ENCODE results near the gene RACK1. TPM values are rescaled to one million over a fixed set of nuclear protein-coding genes. Genes with fewer than 3 reads are reported as not detected.

The RACK1 gene
- polyA plus RNA-seq, 2 of the 4 experiments (the other 2 are of a cell fraction): 2,590 to 3,139 TPM

- no peak for TF ChIP-seq CBX2 (IDR thresholded peaks at IDR 0.05; ENCODE audit: borderline replicate concordance, low read depth)
- no peak for TF ChIP-seq FOSB (CRISPR knock-in tag; IDR thresholded peaks at IDR 0.05)
- no peak for TF ChIP-seq MYC (IDR thresholded peaks at IDR 0.05; ENCODE audit: borderline replicate concordance, low read length)
- TF ChIP-seq ZSCAN20 (CRISPR knock-in tag; IDR thresholded peaks at IDR 0.05): no peak
- TF ChIP-seq ZNF302 (CRISPR knock-in tag; IDR thresholded peaks at IDR 0.05): no peak
- no peak for TF ChIP-seq SREBF2 (IDR thresholded peaks at IDR 0.05)
- TF ChIP-seq HOXA7 (CRISPR knock-in tag; IDR thresholded peaks at IDR 0.05): no peak
- no peak for TF ChIP-seq POLR2AphosphoS2 (conservative IDR thresholded peaks at IDR 0.05; ENCODE audit: low read length)
- no peak for TF ChIP-seq MAZ (IDR thresholded peaks at IDR 0.05; ENCODE audit: borderline replicate concordance, low read depth, low read length)
- TF ChIP-seq NPAS2 (CRISPR knock-in tag; IDR thresholded peaks at IDR 0.05; ENCODE audit: borderline replicate concordance): no peak
- no peak for TF ChIP-seq HOXB13 (CRISPR knock-in tag; IDR thresholded peaks at IDR 0.05; ENCODE audit: low read depth)
- TF ChIP-seq HOXB5 (CRISPR knock-in tag; IDR thresholded peaks at IDR 0.05): no peak
- TF ChIP-seq, protein P1, sequence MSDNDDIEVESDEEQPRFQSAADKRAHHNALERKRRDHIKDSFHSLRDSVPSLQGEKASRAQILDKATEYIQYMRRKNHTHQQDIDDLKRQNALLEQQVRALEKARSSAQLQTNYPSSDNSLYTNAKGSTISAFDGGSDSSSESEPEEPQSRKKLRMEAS (IDR thresholded peaks at IDR 0.05): no peak
- no peak for TF ChIP-seq CEBPB (IDR thresholded peaks at IDR 0.05)
- TF ChIP-seq HEYL (CRISPR knock-in tag; IDR thresholded peaks at IDR 0.05): no peak
- 74% methylated on average over 7 of the region's 8 CpGs for WGBS (ENCODE audit: missing lambda C conversion rate)
- Histone ChIP-seq H3K4me1 (peaks cover 18% of the 10 kb centered on the region), H3K4me2 (no peak overlapping the region), H3K9me3 (no peaks in the 10 kb centered on the region), H3K27ac (no peak overlapping the region), H3K4me3 (no peak overlapping the region)
- DNase-seq (ENCODE audit: low read depth in 1 of 2, low spot score in 1 of 2) (no peak), FAIRE-seq (no peak), ATAC-seq (no peak)
- CTCF ChIA-PET: interaction anchor here (1.0 to 2.2 kb wide), 6 partner anchors 8 to 38 kb away, joined by 3 to 12 read pairs (median 4); no protein-coding TSS in a partner anchor
- POLR2A ChIA-PET: no interaction called here
Measured at GRCh38 chr5:181197326-181197951, 46.3 kb downstream of the RACK1 start.

- FAIRE-seq (no peak), ATAC-seq (no peak), DNase-seq (ENCODE audit: low read depth in 1 of 2, low spot score in 1 of 2) (no peak)
- Histone ChIP-seq H3K27ac (no peak overlapping the region), H3K9me3 (no peaks in the 10 kb centered on the region), H3K4me3 (no peak overlapping the region), H3K4me2 (no peak overlapping the region), H3K4me1 (peaks cover 20% of the 10 kb centered on the region)
- ChIA-PET CTCF (interaction anchor here (1.5 to 4.5 kb wide), 3 partner anchors 9 to 12 kb away, joined by 4 to 36 read pairs (median 6); partner anchors contain the start of gene TRIM7), POLR2A (no interaction called here)
- TF ChIP-seq TP53 (CRISPR knock-in tag; IDR thresholded peaks at IDR 0.05) (no peak), ESRRA (IDR thresholded peaks at IDR 0.05; ENCODE audit: borderline replicate concordance, low read length) (no peak), FOXS1 (CRISPR knock-in tag; IDR thresholded peaks at IDR 0.05) (no peak), ZC3H11A (IDR thresholded peaks at IDR 0.05) (no peak), CBX2 (IDR thresholded peaks at IDR 0.05; ENCODE audit: borderline replicate concordance, low read depth) (no peak), EHMT2 (IDR thresholded peaks at IDR 0.05; ENCODE audit: low read depth) (no peak), ATOH8 (CRISPR knock-in tag; IDR thresholded peaks at IDR 0.05; ENCODE audit: low read depth) (no peak), ZNF302 (CRISPR knock-in tag; IDR thresholded peaks at IDR 0.05) (no peak), GATA3 (IDR thresholded peaks at IDR 0.05; ENCODE audit: borderline replicate concordance) (no peak)
- TF ChIP-seq, protein P2, sequence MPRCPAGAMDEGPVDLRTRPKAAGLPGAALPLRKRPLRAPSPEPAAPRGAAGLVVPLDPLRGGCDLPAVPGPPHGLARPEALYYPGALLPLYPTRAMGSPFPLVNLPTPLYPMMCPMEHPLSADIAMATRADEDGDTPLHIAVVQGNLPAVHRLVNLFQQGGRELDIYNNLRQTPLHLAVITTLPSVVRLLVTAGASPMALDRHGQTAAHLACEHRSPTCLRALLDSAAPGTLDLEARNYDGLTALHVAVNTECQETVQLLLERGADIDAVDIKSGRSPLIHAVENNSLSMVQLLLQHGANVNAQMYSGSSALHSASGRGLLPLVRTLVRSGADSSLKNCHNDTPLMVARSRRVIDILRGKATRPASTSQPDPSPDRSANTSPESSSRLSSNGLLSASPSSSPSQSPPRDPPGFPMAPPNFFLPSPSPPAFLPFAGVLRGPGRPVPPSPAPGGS (IDR thresholded peaks at IDR 0.05): no peak
- TF ChIP-seq, protein P3, sequence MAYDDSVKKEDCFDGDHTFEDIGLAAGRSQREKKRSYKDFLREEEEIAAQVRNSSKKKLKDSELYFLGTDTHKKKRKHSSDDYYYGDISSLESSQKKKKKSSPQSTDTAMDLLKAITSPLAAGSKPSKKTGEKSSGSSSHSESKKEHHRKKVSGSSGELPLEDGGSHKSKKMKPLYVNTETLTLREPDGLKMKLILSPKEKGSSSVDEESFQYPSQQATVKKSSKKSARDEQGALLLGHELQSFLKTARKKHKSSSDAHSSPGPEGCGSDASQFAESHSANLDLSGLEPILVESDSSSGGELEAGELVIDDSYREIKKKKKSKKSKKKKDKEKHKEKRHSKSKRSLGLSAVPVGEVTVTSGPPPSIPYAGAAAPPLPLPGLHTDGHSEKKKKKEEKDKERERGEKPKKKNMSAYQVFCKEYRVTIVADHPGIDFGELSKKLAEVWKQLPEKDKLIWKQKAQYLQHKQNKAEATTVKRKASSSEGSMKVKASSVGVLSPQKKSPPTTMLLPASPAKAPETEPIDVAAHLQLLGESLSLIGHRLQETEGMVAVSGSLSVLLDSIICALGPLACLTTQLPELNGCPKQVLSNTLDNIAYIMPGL (CRISPR knock-in tag; IDR thresholded peaks at IDR 0.05; ENCODE audit: borderline replicate concordance): no peak
- TF ChIP-seq, protein P4, sequence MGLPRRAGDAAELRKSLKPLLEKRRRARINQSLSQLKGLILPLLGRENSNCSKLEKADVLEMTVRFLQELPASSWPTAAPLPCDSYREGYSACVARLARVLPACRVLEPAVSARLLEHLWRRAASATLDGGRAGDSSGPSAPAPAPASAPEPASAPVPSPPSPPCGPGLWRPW (IDR thresholded peaks at IDR 0.05): no peak
- TF ChIP-seq, protein P5, sequence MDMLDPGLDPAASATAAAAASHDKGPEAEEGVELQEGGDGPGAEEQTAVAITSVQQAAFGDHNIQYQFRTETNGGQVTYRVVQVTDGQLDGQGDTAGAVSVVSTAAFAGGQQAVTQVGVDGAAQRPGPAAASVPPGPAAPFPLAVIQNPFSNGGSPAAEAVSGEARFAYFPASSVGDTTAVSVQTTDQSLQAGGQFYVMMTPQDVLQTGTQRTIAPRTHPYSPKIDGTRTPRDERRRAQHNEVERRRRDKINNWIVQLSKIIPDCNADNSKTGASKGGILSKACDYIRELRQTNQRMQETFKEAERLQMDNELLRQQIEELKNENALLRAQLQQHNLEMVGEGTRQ (IDR thresholded peaks at IDR 0.05): no peak
- 97% methylated on average over 35 of the region's 45 CpGs for WGBS (ENCODE audit: missing lambda C conversion rate)
Measured at GRCh38 chr5:181195249-181195761, 48.4 kb downstream of the RACK1 start.

Measured in A549 (cell line).